Keratinocyte (primary cell): Measurements from ENCODE around the gene MIX23. TPM values are rescaled to one million over a fixed set of nuclear protein-coding genes. Genes with fewer than 3 reads are reported as not detected.

ENCODE experiments used
- DNase-seq: peaks from one replicate; pipeline ENCODE4 v3.0.0-alpha.2; 2011; ENCODE audit warnings: low read depth, missing footprints, low spot score
- FAIRE-seq: peaks from 2 replicates; lab custom pipeline; 2011; peaks lifted over from hg19 to GRCh38; lab: Jason Lieb, UNC
- H2AFZ ChIP-seq: 2 replicates; pipeline ENCODE4 v1.6.0; 2012; ENCODE audit warnings: low read length, control low read depth, inconsistent platforms; ENCODE audit not compliant: control insufficient read depth
- H3K27ac ChIP-seq: 2 replicates; pipeline ENCODE4 v1.5.1; 2011; ENCODE audit warnings: low read length; ENCODE audit not compliant: control insufficient read depth, insufficient read depth
- H3K27me3 ChIP-seq: 3 replicates; pipeline ENCODE4 v1.6.0; 2011; ENCODE audit warnings: low read length; ENCODE audit not compliant: control insufficient read depth, insufficient read depth; ENCODE audit errors: extremely low read depth
- H3K36me3 ChIP-seq, 2 experiments: 2 replicates in 1 of 2; 3 replicates in 1 of 2; pipeline ENCODE4 v1.5.1; 2011; ENCODE audit warnings: low read length in 2 of 2, mild to moderate bottlenecking in 1 of 2; ENCODE audit not compliant: control insufficient read depth in 2 of 2, insufficient read depth in 2 of 2; ENCODE audit errors: extremely low read depth in 1 of 2
- H3K4me1 ChIP-seq: 3 replicates; pipeline ENCODE4 v1.5.1; 2011; ENCODE audit warnings: low read length; ENCODE audit not compliant: control insufficient read depth, insufficient read depth; ENCODE audit errors: extremely low read depth
- H3K4me2 ChIP-seq: 3 replicates; pipeline ENCODE4 v1.6.0; 2011; ENCODE audit warnings: low read depth, low read length; ENCODE audit not compliant: control insufficient read depth, insufficient read depth; ENCODE audit errors: extremely low read depth
- H3K4me3 ChIP-seq, 3 experiments: fragments of 200-600 bp in 1 of 3; sonication (generic) in 1 of 3; 2 replicates in 2 of 3; 3 replicates in 1 of 3; pipeline ENCODE4 v1.5.1; 2011 to 2016; ENCODE audit warnings: low read length in 3 of 3, mild to moderate bottlenecking in 3 of 3, control low read depth in 2 of 3, inconsistent platforms in 1 of 3, low read depth in 1 of 3, mixed read lengths in 1 of 3, mixed run types in 1 of 3, moderate library complexity in 1 of 3; ENCODE audit not compliant: control insufficient read depth in 2 of 3, insufficient read depth in 2 of 3; ENCODE audit errors: extremely low read depth in 1 of 3
- H3K79me2 ChIP-seq: 2 replicates; pipeline ENCODE4 v1.6.0; 2012; ENCODE audit warnings: low read length; ENCODE audit not compliant: control insufficient read depth, insufficient read depth
- H3K9ac ChIP-seq: 3 replicates; pipeline ENCODE4 v1.6.0; 2011; ENCODE audit warnings: low read length; ENCODE audit not compliant: control insufficient read depth, insufficient read depth; ENCODE audit errors: extremely low read depth
- H3K9me1 ChIP-seq: 3 replicates; pipeline ENCODE4 v1.6.0; 2011; ENCODE audit warnings: low read length; ENCODE audit not compliant: control insufficient read depth, insufficient read depth; ENCODE audit errors: extremely low read depth
- H3K9me3 ChIP-seq: 2 replicates; pipeline ENCODE4 v1.5.1; 2012; ENCODE audit warnings: low read depth, low read length; ENCODE audit not compliant: control insufficient read depth
- H4K20me1 ChIP-seq: 3 replicates; pipeline ENCODE4 v1.6.0; 2011; ENCODE audit warnings: low read length; ENCODE audit not compliant: control insufficient read depth, insufficient read depth; ENCODE audit errors: extremely low read depth
- CTCF ChIP-seq, 3 experiments: IDR thresholded peaks in 1 of 3; conservative IDR thresholded peaks in 1 of 3; optimal IDR thresholded peaks in 1 of 3; 2 replicates in 2 of 3; 3 replicates in 1 of 3; pipeline versions ENCODE3 to v1.5.1; 2011; ENCODE audit warnings: low read length in 3 of 3, mild to moderate bottlenecking in 3 of 3, moderate library complexity in 2 of 3, control low read depth in 1 of 3, inconsistent platforms in 1 of 3; ENCODE audit not compliant: insufficient read depth in 2 of 3; ENCODE audit errors: extremely low read depth in 1 of 3
- EZH2 ChIP-seq: IDR thresholded peaks from one replicate; pipeline ENCODE4 v1.6.1; 2012; ENCODE audit warnings: inconsistent platforms, mild to moderate bottlenecking, low read length, moderate library complexity
- dilution Hi-C: fragments of 300-500 bp; cut with MboI; formaldehyde crosslinking; loops from one replicate; pipeline ENCODE4 v1.7.0; 2020; ENCODE audit warnings: low sequenced_read_pairs; ENCODE audit not compliant: extremely low pct_ligation_motif_present
- polyA minus RNA-seq, 3 experiments: library from RNA; depleted of rRNA, polyadenylated mRNA; stranded (reverse); fragments of >200 nt; gene quantifications; 1 replicate in 1 of 3; 2 replicates in 1 of 3; 3 replicates in 1 of 3; pipeline ENCODE4 v1.2.3, GENCODE V29; 2011
- polyA plus RNA-seq, 5 experiments: library from polyadenylated mRNA; depleted of rRNA in 3 of 5; stranded (reverse) in 3 of 5; stranded (forward) in 1 of 5; unstranded in 1 of 5; fragments of >200 nt; gene quantifications; 1 replicate in 1 of 5; 2 replicates in 3 of 5; 3 replicates in 1 of 5; pipeline versions ENCODE4 v1.2.1 to v1.2.3, GENCODE V29; 2011 to 2012; ENCODE audit warnings: missing spikeins in 2 of 5, low read depth in 1 of 5, low replicate concordance in 1 of 5

MIX23 gene
- polyA plus RNA-seq, result 16.4 to 36.5 TPM (median 26.0 TPM) in 3 replicates
- polyA plus RNA-seq (2011; ENCODE audit: low read depth), result 40.2 TPM
- 21.5 and 42.5 TPM in 2 replicates for polyA plus RNA-seq (2011; cell fraction: cytosol; rRNA removed)
- 21.8 and 38.1 TPM in 2 replicates for polyA plus RNA-seq (2011; cell fraction: nucleus; rRNA removed)
- polyA plus RNA-seq (2012; ENCODE audit: low replicate concordance), result 20.4 and 39.5 TPM in 2 replicates
- polyA minus RNA-seq, result 7.3 to 25.3 TPM in 2 of 3 replicates, not detected in the other
- 12.7 TPM for polyA minus RNA-seq (2011; cell fraction: cytosol; rRNA and poly(A)+ RNA removed)
- 3.2 and 7.4 TPM in 2 replicates for polyA minus RNA-seq (2011; cell fraction: nucleus; rRNA and poly(A)+ RNA removed)

- H2AFZ ChIP-seq, result peak within 1 kb of the TSS; percentile 91
- H3K9me1 ChIP-seq, result no peaks in the 10 kb centered on the region
- peak within 1 kb of the TSS; percentile 94 for H3K4me2 ChIP-seq
- H3K27ac ChIP-seq, result peak within 1 kb of the TSS; percentile 87
- FAIRE-seq, result peak; percentile 88
- peak within 1 kb of the TSS; percentile 83 to 95 (median 94) for H3K4me3 ChIP-seq
- H3K79me2 ChIP-seq, result peaks cover 46% of the 10 kb centered on the region
- peak within 1 kb of the TSS; percentile 94 for H3K9ac ChIP-seq
- H3K36me3 ChIP-seq, result no peaks in the 10 kb centered on the region
- dilution Hi-C loops, result no loop called here
- H3K9me3 ChIP-seq, result no peaks in the 10 kb centered on the region
- no peaks in the 10 kb centered on the region for H4K20me1 ChIP-seq
- H3K27me3 ChIP-seq, result no peaks in the 10 kb centered on the region
- H3K4me1 ChIP-seq, result peaks cover 19% of the 10 kb centered on the region
- no peak for DNase-seq
- TF ChIP-seq CTCF (optimal IDR thresholded peaks at IDR 0.05 in 1 of 3, IDR thresholded peaks at IDR 0.05 in 1 of 3, conservative IDR thresholded peaks at IDR 0.05 in 1 of 3; ENCODE audit: extremely low read depth in 1 of 3, insufficient read depth in 2 of 3, low read length in 3 of 3) (no peak), EZH2 (no peak)
These were observed at the start of gene MIX23 for GRCh38 chr3:122382888-122383666. Gene MIX23 (minus strand): TSS chr3:122383231. CDS start chr3:122383224, 7 bp downstream.

- H3K4me2 ChIP-seq, result no peak overlapping the region
- no peak overlapping the region for H3K27ac ChIP-seq
- H3K4me3 ChIP-seq, result no peak overlapping the region
- FAIRE-seq (peak; percentile 41), DNase-seq (no peak)
- no peaks in the 10 kb centered on the region for H3K79me2 ChIP-seq
- dilution Hi-C loops, result no loop called here
- TF ChIP-seq EZH2, result no peak
- no peak for TF ChIP-seq CTCF (optimal IDR thresholded peaks at IDR 0.05 in 1 of 3, IDR thresholded peaks at IDR 0.05 in 1 of 3, conservative IDR thresholded peaks at IDR 0.05 in 1 of 3; ENCODE audit: extremely low read depth in 1 of 3, insufficient read depth in 2 of 3, low read length in 3 of 3)
- no peaks in the 10 kb centered on the region for H4K20me1 ChIP-seq
- H3K36me3 ChIP-seq, result peaks cover 12 to 21% of the 10 kb centered on the region in 2 experiments
- no peaks in the 10 kb centered on the region for H3K9me1 ChIP-seq
- no peaks in the 10 kb centered on the region for H3K4me1 ChIP-seq
- no peaks in the 10 kb centered on the region for H3K27me3 ChIP-seq
- no peak overlapping the region for H3K9ac ChIP-seq
- no peak overlapping the region for H2AFZ ChIP-seq
- H3K9me3 ChIP-seq, result no peaks in the 10 kb centered on the region
These were observed 47.3 kb upstream of the MIX23 start for GRCh38 chr3:122430371-122430770.
